WTC11 (cell line): Measurements from ENCODE around the gene RCBTB2. TPM values are rescaled to one million over a fixed set of nuclear protein-coding genes. Genes with fewer than 3 reads are reported as not detected.

Experiments used
- ATAC-seq: fragments of 200-7000 bp; cut with Tn5 transposase; 2 replicates; pipeline ENCODE4 v1.10.0; 2021; ENCODE audit warnings: mild to moderate bottlenecking, moderate library complexity
- CTCF ChIA-PET: fragments of 300-600 bp; sonication (Branson Sonifier 250); formaldehyde crosslinking; loops from one replicate; lab custom pipeline; 2021; ENCODE audit warnings: antibody characterized with exemption; lab: Charles Lee
- POLR2A ChIA-PET: fragments of 350-600 bp; sonication (Branson Sonifier 250); formaldehyde crosslinking; loops from one replicate; lab custom pipeline; 2021; ENCODE audit warnings: antibody characterized with exemption; lab: Charles Lee
- DNase-seq: peaks from one replicate; pipeline ENCODE4 v3.0.0; 2021; ENCODE audit warnings: low spot score
- H3K27ac Mint-ChIP-seq: 2 replicates; pipeline ENCODE4 v1.8.0; 2021; ENCODE audit warnings: mixed read lengths
- H3K27me3 Mint-ChIP-seq: 2 replicates; pipeline ENCODE4 v1.8.0; 2021; ENCODE audit warnings: low read depth, mild to moderate bottlenecking, moderate library complexity, mixed read lengths
- H3K36me3 Mint-ChIP-seq: 2 replicates; pipeline ENCODE4 v1.8.0; 2021; ENCODE audit warnings: mixed read lengths
- H3K4me1 Mint-ChIP-seq: 2 replicates; pipeline ENCODE4 v1.8.0; 2022; ENCODE audit warnings: mixed read lengths
- H3K4me3 Mint-ChIP-seq: 2 replicates; pipeline ENCODE4 v1.8.0; 2021; ENCODE audit warnings: mild to moderate bottlenecking, moderate library complexity, mixed read lengths
- H3K9me3 Mint-ChIP-seq: 2 replicates; pipeline ENCODE4 v1.8.0; 2021; ENCODE audit warnings: mixed read lengths
- CREB1 ChIP-seq: sonication (generic); formaldehyde crosslinking; IDR thresholded peaks from 2 replicates; pipeline ENCODE4 v1.8.0; 2023; ENCODE audit warnings: mild to moderate bottlenecking, missing genetic modification reagents
- ELF4 ChIP-seq: sonication (generic); formaldehyde crosslinking; IDR thresholded peaks from 2 replicates; pipeline ENCODE4 v1.8.1; 2022; ENCODE audit warnings: low read depth, mild to moderate bottlenecking, moderate library complexity, missing genetic modification reagents
- FOXJ3 ChIP-seq: sonication (generic); formaldehyde crosslinking; IDR thresholded peaks from 2 replicates; pipeline ENCODE4 v1.9.0; 2021; ENCODE audit warnings: missing genetic modification reagents, mild to moderate bottlenecking, borderline replicate concordance
- FOXK1 ChIP-seq: sonication (generic); formaldehyde crosslinking; IDR thresholded peaks from 2 replicates; pipeline ENCODE4 v1.8.0; 2022; ENCODE audit warnings: mild to moderate bottlenecking, moderate library complexity, missing genetic modification reagents
- GABPB1 ChIP-seq: sonication (generic); formaldehyde crosslinking; IDR thresholded peaks from 2 replicates; pipeline ENCODE4 v1.8.1; 2023; ENCODE audit warnings: mild to moderate bottlenecking, missing genetic modification reagents
- GTF2I ChIP-seq: fragments of 250-450 bp; sonication (Bioruptor Pico); conservative IDR thresholded peaks from 2 replicates; pipeline ENCODE4 v1.4.0; 2021; ENCODE audit warnings: mild to moderate bottlenecking
- HMGA2 ChIP-seq: fragments of 250-450 bp; sonication (Bioruptor Pico); IDR thresholded peaks from 2 replicates; pipeline ENCODE4 v1.4.0; 2021; ENCODE audit warnings: mild to moderate bottlenecking, moderate library complexity
- MXD4 ChIP-seq: fragments of 250-450 bp; sonication (Bioruptor Pico); IDR thresholded peaks from 2 replicates; pipeline ENCODE4 v1.8.0; 2021; ENCODE audit warnings: mild to moderate bottlenecking, moderate library complexity, borderline replicate concordance
- NR3C1 ChIP-seq: sonication (generic); formaldehyde crosslinking; conservative IDR thresholded peaks from 2 replicates; pipeline ENCODE4 v1.8.1; 2023; ENCODE audit warnings: low read depth, mild to moderate bottlenecking, missing genetic modification reagents
- OVOL2 ChIP-seq: fragments of 250-450 bp; sonication (Bioruptor Pico); IDR thresholded peaks from 2 replicates; pipeline ENCODE4 v1.9.0; 2021; ENCODE audit warnings: mild to moderate bottlenecking, borderline replicate concordance
- SOX15 ChIP-seq: fragments of 250-450 bp; sonication (Bioruptor Pico); IDR thresholded peaks from 2 replicates; pipeline ENCODE4 v1.9.0; 2021; ENCODE audit warnings: mild to moderate bottlenecking
- ZNF232 ChIP-seq: sonication (generic); formaldehyde crosslinking; IDR thresholded peaks from 2 replicates; pipeline ENCODE4 v1.8.0; 2022; ENCODE audit warnings: mild to moderate bottlenecking, missing genetic modification reagents
- total RNA-seq: library from RNA; stranded (reverse); gene quantifications from 3 replicates; pipeline ENCODE4 v1.2.3, GENCODE V29; 2021
- TF ChIP-seq, protein P1 (sequence below): fragments of 200-600 bp; IDR thresholded peaks from 2 replicates; pipeline ENCODE4 v1.8.0; 2022; ENCODE audit warnings: antibody characterized with exemption
- TF ChIP-seq, protein P2 (sequence below): sonication (generic); formaldehyde crosslinking; IDR thresholded peaks from 2 replicates; pipeline ENCODE4 v1.8.1; 2022; ENCODE audit warnings: low read depth, missing genetic modification reagents, borderline replicate concordance
- TF ChIP-seq, protein P3 (sequence below): sonication (generic); formaldehyde crosslinking; IDR thresholded peaks from 2 replicates; pipeline ENCODE4 v1.8.1; 2023; ENCODE audit warnings: mild to moderate bottlenecking, missing genetic modification reagents, moderate library complexity
- TF ChIP-seq, protein P4 (sequence below): sonication (generic); formaldehyde crosslinking; IDR thresholded peaks from 2 replicates; pipeline ENCODE4 v1.8.0; 2023; ENCODE audit warnings: mild to moderate bottlenecking, missing genetic modification reagents
- TF ChIP-seq, protein P5 (sequence below): sonication (generic); formaldehyde crosslinking; IDR thresholded peaks from 2 replicates; pipeline ENCODE4 v1.8.1; 2023; ENCODE audit warnings: mild to moderate bottlenecking, moderate library complexity, missing genetic modification reagents
- TF ChIP-seq, protein P6 (sequence below): fragments of 250-450 bp; sonication (Bioruptor Pico); IDR thresholded peaks from 2 replicates; pipeline ENCODE4 v1.9.0; 2021; ENCODE audit warnings: moderate library complexity, mild to moderate bottlenecking, inconsistent platforms, borderline replicate concordance
- TF ChIP-seq, protein P7 (sequence below): sonication (generic); formaldehyde crosslinking; IDR thresholded peaks from 2 replicates; pipeline ENCODE4 v1.8.1; 2022; ENCODE audit warnings: mild to moderate bottlenecking, moderate library complexity, missing genetic modification reagents

The RCBTB2 gene
- total RNA-seq, 1 experiment from 2014 or later = 6.6 TPM

- POLR2A ChIA-PET = interaction anchor here (0.6 kb wide), 1 partner anchor 72 kb away, joined by 5 read pairs; no protein-coding TSS in a partner anchor
- H3K9me3 Mint-ChIP-seq = peaks cover 10% of the 10 kb centered on the region
- TF ChIP-seq, protein P1, sequence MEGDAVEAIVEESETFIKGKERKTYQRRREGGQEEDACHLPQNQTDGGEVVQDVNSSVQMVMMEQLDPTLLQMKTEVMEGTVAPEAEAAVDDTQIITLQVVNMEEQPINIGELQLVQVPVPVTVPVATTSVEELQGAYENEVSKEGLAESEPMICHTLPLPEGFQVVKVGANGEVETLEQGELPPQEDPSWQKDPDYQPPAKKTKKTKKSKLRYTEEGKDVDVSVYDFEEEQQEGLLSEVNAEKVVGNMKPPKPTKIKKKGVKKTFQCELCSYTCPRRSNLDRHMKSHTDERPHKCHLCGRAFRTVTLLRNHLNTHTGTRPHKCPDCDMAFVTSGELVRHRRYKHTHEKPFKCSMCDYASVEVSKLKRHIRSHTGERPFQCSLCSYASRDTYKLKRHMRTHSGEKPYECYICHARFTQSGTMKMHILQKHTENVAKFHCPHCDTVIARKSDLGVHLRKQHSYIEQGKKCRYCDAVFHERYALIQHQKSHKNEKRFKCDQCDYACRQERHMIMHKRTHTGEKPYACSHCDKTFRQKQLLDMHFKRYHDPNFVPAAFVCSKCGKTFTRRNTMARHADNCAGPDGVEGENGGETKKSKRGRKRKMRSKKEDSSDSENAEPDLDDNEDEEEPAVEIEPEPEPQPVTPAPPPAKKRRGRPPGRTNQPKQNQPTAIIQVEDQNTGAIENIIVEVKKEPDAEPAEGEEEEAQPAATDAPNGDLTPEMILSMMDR = no peak
- TF ChIP-seq, protein P2, sequence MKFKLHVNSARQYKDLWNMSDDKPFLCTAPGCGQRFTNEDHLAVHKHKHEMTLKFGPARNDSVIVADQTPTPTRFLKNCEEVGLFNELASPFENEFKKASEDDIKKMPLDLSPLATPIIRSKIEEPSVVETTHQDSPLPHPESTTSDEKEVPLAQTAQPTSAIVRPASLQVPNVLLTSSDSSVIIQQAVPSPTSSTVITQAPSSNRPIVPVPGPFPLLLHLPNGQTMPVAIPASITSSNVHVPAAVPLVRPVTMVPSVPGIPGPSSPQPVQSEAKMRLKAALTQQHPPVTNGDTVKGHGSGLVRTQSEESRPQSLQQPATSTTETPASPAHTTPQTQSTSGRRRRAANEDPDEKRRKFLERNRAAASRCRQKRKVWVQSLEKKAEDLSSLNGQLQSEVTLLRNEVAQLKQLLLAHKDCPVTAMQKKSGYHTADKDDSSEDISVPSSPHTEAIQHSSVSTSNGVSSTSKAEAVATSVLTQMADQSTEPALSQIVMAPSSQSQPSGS = no peak
- TF ChIP-seq FOXJ3 (CRISPR knock-in tag) = no peak
- no peak for TF ChIP-seq MXD4 (CRISPR knock-in tag)
- TF ChIP-seq FOXK1 (CRISPR knock-in tag) = no peak
- TF ChIP-seq OVOL2 (CRISPR knock-in tag) = no peak
- TF ChIP-seq NR3C1 = no peak
- TF ChIP-seq, protein P3, sequence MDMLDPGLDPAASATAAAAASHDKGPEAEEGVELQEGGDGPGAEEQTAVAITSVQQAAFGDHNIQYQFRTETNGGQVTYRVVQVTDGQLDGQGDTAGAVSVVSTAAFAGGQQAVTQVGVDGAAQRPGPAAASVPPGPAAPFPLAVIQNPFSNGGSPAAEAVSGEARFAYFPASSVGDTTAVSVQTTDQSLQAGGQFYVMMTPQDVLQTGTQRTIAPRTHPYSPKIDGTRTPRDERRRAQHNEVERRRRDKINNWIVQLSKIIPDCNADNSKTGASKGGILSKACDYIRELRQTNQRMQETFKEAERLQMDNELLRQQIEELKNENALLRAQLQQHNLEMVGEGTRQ (CRISPR knock-in tag) = no peak
- TF ChIP-seq SOX15 (CRISPR knock-in tag) = no peak
- no peak for TF ChIP-seq CREB1 (CRISPR knock-in tag)
- no peak for TF ChIP-seq GTF2I
- no peak for TF ChIP-seq HMGA2 (CRISPR knock-in tag)
- TF ChIP-seq, protein P4, sequence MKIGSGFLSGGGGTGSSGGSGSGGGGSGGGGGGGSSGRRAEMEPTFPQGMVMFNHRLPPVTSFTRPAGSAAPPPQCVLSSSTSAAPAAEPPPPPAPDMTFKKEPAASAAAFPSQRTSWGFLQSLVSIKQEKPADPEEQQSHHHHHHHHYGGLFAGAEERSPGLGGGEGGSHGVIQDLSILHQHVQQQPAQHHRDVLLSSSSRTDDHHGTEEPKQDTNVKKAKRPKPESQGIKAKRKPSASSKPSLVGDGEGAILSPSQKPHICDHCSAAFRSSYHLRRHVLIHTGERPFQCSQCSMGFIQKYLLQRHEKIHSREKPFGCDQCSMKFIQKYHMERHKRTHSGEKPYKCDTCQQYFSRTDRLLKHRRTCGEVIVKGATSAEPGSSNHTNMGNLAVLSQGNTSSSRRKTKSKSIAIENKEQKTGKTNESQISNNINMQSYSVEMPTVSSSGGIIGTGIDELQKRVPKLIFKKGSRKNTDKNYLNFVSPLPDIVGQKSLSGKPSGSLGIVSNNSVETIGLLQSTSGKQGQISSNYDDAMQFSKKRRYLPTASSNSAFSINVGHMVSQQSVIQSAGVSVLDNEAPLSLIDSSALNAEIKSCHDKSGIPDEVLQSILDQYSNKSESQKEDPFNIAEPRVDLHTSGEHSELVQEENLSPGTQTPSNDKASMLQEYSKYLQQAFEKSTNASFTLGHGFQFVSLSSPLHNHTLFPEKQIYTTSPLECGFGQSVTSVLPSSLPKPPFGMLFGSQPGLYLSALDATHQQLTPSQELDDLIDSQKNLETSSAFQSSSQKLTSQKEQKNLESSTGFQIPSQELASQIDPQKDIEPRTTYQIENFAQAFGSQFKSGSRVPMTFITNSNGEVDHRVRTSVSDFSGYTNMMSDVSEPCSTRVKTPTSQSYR (CRISPR knock-in tag) = no peak
- TF ChIP-seq, protein P5, sequence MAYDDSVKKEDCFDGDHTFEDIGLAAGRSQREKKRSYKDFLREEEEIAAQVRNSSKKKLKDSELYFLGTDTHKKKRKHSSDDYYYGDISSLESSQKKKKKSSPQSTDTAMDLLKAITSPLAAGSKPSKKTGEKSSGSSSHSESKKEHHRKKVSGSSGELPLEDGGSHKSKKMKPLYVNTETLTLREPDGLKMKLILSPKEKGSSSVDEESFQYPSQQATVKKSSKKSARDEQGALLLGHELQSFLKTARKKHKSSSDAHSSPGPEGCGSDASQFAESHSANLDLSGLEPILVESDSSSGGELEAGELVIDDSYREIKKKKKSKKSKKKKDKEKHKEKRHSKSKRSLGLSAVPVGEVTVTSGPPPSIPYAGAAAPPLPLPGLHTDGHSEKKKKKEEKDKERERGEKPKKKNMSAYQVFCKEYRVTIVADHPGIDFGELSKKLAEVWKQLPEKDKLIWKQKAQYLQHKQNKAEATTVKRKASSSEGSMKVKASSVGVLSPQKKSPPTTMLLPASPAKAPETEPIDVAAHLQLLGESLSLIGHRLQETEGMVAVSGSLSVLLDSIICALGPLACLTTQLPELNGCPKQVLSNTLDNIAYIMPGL (CRISPR knock-in tag) = no peak
- no peak for TF ChIP-seq ZNF232 (CRISPR knock-in tag)
- TF ChIP-seq, protein P6, sequence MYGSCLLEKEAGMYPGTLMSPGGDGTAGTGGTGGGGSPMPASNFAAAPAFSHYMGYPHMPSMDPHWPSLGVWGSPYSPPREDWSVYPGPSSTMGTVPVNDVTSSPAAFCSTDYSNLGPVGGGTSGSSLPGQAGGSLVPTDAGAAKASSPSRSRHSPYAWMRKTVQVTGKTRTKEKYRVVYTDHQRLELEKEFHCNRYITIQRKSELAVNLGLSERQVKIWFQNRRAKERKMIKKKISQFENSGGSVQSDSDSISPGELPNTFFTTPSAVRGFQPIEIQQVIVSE = no peak
- TF ChIP-seq, all 79 proteins: peak for 0
- no peak overlapping the region for H3K4me3 Mint-ChIP-seq
- H3K4me1 Mint-ChIP-seq = peaks cover 4% of the 10 kb centered on the region
- CTCF ChIA-PET = no interaction called here
- H3K27me3 Mint-ChIP-seq = no peaks in the 10 kb centered on the region
- peaks cover 7% of the 10 kb centered on the region; the same call in 1 of the 2 replicates for H3K36me3 Mint-ChIP-seq
- no peak for DNase-seq
- no peak for ATAC-seq
- H3K27ac Mint-ChIP-seq = no peak overlapping the region
Observed at GRCh38 chr13:48448285-48448958, 84.5 kb downstream of the RCBTB2 start.

- Mint-ChIP-seq H3K4me3 (no peak overlapping the region), H3K4me1 (no peaks in the 10 kb centered on the region), H3K9me3 (peaks cover 10% of the 10 kb centered on the region), H3K36me3 (peaks cover 7% of the 10 kb centered on the region; the same call in 1 of the 2 replicates), H3K27me3 (no peaks in the 10 kb centered on the region), H3K27ac (no peak overlapping the region)
- DNase-seq (no peak), ATAC-seq (no peak)
- ChIA-PET POLR2A (no interaction called here), CTCF (no interaction called here)
- no peak for TF ChIP-seq GABPB1 (CRISPR knock-in tag)
- TF ChIP-seq ELF4 = no peak
- TF ChIP-seq, protein P7, sequence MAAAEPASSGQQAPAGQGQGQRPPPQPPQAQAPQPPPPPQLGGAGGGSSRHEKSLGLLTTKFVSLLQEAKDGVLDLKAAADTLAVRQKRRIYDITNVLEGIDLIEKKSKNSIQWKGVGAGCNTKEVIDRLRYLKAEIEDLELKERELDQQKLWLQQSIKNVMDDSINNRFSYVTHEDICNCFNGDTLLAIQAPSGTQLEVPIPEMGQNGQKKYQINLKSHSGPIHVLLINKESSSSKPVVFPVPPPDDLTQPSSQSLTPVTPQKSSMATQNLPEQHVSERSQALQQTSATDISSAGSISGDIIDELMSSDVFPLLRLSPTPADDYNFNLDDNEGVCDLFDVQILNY = no peak
Observed at GRCh38 chr13:48446464-48446863, 86.4 kb downstream of the RCBTB2 start.
